Retinal pigment epithelial cell (primary cell): ENCODE results near the gene ITGA3.

ENCODE experiments used
- DNase-seq: peaks from one replicate; pipeline ENCODE4 v3.0.0-alpha.2; 2010; ENCODE audit warnings: low read depth
- H3K4me3 ChIP-seq: 2 replicates; pipeline ENCODE4 v1.5.1; 2011; ENCODE audit warnings: mild to moderate bottlenecking, low read length, control low read depth, moderate library complexity
- TF ChIP-seq, protein P1 (sequence below): conservative IDR thresholded peaks from 2 replicates; pipeline ENCODE4 v1.5.1; 2011; ENCODE audit warnings: low read depth, low read length, control low read depth, inconsistent platforms

ITGA3 gene

DNA sequence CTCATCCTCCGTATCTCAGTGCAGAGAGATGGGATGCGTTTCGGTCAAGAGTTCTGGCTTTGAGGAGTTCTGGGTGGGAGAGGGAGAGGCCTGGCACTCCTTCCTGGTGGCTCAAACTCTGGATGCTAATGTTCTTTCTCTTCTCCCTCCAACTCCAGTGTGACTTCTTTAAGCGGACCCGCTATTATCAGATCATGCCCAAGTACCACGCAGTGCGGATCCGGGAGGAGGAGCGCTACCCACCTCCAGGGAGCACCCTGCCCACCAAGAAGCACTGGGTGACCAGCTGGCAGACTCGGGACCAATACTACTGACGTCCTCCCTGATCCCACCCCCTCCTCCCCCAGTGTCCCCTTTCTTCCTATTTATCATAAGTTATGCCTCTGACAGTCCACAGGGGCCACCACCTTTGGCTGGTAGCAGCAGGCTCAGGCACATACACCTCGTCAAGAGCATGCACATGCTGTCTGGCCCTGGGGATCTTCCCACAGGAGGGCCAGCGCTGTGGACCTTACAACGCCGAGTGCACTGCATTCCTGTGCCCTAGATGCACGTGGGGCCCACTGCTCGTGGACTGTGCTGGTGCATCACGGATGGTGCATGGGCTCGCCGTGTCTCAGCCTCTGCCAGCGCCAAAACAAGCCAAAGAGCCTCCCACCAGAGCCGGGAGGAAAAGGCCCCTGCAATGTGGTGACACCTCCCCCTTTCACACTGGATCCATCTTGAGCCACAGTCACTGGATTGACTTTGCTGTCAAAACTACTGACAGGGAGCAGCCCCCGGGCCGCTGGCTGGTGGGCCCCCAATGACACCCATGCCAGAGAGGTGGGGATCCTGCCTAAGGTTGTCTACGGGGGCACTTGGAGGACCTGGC is 33.3 kb downstream of the ITGA3 start:
- TF ChIP-seq, protein P1, sequence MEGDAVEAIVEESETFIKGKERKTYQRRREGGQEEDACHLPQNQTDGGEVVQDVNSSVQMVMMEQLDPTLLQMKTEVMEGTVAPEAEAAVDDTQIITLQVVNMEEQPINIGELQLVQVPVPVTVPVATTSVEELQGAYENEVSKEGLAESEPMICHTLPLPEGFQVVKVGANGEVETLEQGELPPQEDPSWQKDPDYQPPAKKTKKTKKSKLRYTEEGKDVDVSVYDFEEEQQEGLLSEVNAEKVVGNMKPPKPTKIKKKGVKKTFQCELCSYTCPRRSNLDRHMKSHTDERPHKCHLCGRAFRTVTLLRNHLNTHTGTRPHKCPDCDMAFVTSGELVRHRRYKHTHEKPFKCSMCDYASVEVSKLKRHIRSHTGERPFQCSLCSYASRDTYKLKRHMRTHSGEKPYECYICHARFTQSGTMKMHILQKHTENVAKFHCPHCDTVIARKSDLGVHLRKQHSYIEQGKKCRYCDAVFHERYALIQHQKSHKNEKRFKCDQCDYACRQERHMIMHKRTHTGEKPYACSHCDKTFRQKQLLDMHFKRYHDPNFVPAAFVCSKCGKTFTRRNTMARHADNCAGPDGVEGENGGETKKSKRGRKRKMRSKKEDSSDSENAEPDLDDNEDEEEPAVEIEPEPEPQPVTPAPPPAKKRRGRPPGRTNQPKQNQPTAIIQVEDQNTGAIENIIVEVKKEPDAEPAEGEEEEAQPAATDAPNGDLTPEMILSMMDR: no peak

DNA sequence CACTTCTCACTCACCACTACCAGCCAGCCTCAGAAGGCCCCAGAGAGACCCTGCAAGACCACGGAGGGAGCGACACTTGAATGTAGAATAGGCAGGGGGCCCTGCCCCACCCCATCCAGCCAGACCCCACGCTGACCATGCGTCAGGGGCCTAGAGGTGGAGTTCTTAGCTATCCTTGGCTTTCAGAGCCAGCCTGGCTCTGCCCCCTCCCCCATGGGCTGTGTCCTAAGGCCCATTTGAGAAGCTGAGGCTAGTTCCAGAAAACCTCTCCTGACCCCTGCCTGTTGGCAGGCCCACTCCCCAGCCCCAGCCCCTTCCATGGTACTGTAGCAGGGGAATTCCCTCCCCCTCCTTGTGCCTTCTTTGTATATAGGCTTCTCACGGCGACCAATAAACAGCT is 34.2 kb downstream of the ITGA3 start:
- TF ChIP-seq, protein P1: no peak
- no peak overlapping the region for H3K4me3 ChIP-seq
- DNase-seq: no peak

More for the DNA sequence above, 33.3 kb downstream of the ITGA3 start:
- H3K4me3 ChIP-seq: no peak overlapping the region
- DNase-seq: no peak

DNA sequence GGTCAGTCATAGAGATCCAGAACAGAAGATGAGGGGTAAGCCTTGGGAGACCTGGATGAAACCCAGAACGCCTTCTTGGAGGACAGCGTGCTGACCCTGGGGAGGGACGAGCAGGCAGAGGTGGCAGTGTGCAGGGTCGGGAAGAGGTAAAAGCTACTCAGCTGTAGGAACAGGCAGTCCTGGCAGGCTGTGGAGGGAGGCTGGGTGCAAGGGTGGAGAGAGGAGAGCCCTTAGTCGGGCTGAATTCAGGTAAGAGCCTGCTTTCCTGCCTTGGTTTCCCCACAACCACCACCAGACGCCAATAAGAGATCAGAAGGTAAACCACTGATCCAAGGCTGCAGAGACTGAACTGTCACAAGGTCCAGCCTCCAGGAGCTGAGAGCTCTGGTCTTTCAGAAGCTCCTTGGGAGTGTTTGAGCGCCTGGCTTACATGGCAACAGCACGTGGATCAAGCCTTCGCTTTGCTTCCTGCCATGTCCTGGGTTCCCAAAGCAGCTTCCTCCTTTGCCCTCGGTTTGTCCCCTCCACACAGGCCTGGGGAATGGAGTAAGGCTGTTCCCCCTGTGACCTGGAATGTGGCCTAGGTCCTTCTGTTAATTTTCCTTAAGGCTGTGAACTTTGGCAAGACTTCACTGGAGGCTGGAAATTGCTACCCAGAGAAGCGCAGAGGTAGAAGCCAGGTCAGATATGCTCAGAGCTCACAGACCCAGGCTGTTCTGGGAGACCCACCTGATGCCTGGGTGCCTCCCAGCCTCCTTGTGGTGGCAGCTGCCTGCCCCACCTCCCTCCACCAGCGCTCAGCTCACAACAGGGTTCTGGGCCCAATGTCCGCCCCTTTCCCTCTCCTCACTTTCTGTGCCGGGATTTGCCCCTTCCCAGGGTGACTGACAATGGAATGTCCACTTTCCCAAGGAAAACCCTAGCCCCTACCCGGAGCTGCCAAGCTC is 35.3 kb downstream of the ITGA3 start:
- DNase-seq: no peak
- TF ChIP-seq, protein P1: no peak
- no peak overlapping the region for H3K4me3 ChIP-seq

DNA sequence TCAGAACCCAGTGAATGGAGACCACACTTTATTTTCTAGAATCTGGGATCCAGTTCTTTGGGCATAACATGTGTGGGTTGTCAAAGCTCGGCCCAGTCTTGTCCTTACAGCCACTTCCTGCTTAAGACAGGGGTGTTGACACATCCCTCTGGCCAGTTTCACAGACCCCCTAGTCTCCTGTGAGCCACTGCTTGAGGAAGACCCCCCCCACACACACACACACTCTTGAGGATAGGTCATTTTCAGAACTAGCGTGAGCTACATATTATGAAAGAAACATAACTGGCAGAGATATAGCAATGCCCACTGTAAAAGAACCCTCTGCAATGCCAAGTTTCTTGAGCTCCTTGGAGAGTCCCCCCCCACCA is 36.0 kb downstream of the ITGA3 start:
- no peak for DNase-seq
- TF ChIP-seq, protein P1: no peak
- no peak overlapping the region for H3K4me3 ChIP-seq

DNA sequence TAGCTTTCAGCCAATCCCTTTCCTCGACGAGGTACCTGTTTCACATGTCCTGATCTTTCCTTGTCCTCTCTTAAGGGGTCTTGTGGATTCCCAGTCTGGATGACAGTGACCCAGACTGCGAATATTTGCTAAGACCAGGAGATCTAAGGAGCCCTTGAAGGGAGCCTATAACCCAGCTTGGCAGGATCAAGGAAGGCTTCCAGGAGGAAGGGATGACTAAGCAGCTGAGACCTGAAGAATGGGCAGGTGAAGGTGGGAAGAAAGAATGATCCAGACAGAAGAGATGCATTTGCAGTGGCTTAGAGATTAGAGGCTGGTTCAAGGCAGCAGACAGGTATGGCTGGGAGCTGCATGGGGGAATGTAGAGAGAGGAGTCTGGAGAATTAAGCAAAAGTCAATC is 37.3 kb downstream of the ITGA3 start:
- TF ChIP-seq, protein P1: no peak
- no peak for DNase-seq
- no peak overlapping the region for H3K4me3 ChIP-seq

DNA sequence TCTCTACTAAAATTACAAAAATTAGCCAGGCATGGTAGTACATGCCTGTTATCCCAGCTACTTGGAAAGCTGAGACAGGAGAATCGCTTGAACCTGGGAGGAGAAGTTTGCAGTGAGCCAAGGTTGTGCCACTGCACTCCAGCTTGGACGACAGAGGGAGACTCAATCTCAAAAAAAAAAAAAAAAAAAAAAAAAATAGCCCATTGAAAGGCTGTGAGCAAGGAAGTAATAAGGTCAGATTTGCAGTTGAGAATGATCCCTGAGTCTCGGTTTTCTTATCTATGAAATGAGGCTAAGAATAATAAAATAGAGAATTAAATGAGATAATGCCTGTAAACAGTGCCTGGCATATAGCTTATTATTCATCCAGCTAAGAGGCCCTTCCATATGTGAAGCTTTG is 37.9 kb downstream of the ITGA3 start:
- DNase-seq: no peak
- H3K4me3 ChIP-seq: no peak overlapping the region

More for the DNA sequence above, 37.9 kb downstream of the ITGA3 start:
- TF ChIP-seq, protein P1: no peak
